ENCODE measurements around the gene TMEM154.
A peak's percentile ranks its signal among the peaks of the same experiment; 100 is the strongest.

GRCh38 chr4:152590179-152591031 lies 89.4 kb downstream of the TMEM154 start:
- no peak for TF ChIP-seq CTCF (IDR thresholded peaks at IDR 0.05)
- no peak for TF ChIP-seq POLR2A (IDR thresholded peaks at IDR 0.05)
- TF ChIP-seq POLR2AphosphoS5 (IDR thresholded peaks at IDR 0.05): peak; percentile 10 to 51 (median 26)

All from sigmoid colon (tissue), 4 donors.